ENCODE measurements around the gene SNRPD1.
"Not testable (repeated sequence)": the region's sequence is repeated elsewhere in the genome, so short reads cannot be mapped to it uniquely, and the experiment has no call there.

SNRPD1 gene

GRCh38 chr18:21638822-21639221 is 26.7 kb downstream of the SNRPD1 start:
- no peak for DNase-seq

- DNase-seq = not testable (repeated sequence)
These were observed 28.3 kb downstream of the SNRPD1 start for GRCh38 chr18:21640375-21640774.

DNA sequence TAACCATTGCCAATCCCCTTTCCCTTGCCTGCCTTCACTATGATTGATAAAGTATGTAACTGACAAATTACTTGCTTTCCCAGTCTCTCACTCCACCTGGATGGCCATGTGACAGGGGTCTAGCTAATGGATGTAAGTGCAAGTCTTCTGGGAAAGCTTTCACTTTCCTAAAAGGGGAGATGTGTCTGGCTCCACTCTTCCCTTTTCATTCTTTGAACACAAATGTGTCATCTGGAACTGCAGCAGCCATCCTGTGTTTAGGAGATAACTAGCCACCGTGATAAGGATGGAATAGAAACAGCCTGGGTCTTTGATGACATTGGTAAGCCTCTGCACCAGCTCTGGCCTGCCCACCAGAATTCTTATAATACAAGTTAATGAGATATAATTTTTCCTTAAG is 38.2 kb downstream of the SNRPD1 start:
- no peak for DNase-seq

DNA sequence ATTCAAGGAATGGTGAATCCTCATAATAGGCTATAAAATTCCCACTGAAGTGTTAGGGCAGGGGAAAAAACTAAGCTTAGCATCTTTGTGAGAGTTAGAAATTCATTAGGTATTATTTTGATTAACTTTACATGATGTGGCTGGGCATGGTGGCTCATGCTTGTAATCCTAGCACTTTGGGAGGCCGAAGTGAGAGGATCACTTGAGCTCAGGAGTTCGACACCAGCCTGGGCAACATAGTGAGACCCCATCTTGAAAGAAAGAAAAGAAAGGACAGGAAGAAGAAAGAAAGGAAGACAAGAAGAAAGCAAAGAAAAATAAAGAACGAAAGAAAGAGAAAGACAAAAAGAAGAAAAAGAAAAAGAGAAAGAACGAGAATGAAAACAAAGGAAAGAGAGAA is 40.0 kb downstream of the SNRPD1 start:
- DNase-seq = no peak

DNA sequence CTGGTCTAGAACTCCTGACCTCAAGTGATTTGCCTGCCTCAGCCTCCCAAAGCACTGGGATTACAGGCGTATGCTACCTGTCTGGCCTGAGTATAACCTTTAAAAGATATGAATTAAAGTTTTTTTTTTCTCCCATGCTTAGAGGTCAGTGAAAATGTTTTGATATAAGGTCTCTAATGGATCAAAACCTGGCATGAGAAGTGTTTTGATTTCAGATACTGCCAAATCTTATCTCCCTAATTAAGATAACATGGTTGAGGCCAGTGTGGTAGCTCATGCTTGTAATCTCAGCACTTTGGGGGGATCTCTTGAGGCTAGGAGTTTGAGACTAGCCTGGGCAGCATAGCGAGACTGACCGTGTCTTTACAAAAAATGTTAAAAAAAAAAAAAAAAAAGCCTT is 41.2 kb downstream of the SNRPD1 start:
- DNase-seq = no peak

DNA sequence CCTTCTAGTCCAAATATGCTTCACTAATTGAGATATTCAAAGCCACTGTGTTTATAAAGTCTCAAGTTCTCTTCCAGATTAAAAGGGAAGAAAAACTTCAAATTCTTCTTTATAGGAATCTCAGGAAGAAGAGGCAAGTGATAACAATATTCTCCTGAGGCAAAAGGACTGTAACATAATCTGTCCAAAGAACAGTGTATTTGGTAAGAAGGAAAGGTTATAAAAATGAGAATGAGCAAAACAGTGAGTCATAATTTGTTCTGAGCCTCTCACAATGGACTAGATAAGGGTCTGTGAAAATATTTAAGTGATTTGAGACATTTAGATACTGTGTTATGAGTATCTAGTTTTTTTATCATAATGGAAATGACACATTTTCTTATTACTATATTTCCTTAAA is 44.3 kb downstream of the SNRPD1 start:
- no peak for DNase-seq

GRCh38 chr18:21660078-21660477 is 48.0 kb downstream of the SNRPD1 start:
- no peak for DNase-seq

GRCh38 chr18:21662581-21662980 is 50.5 kb downstream of the SNRPD1 start:
- peak; percentile 68 for DNase-seq

DNA sequence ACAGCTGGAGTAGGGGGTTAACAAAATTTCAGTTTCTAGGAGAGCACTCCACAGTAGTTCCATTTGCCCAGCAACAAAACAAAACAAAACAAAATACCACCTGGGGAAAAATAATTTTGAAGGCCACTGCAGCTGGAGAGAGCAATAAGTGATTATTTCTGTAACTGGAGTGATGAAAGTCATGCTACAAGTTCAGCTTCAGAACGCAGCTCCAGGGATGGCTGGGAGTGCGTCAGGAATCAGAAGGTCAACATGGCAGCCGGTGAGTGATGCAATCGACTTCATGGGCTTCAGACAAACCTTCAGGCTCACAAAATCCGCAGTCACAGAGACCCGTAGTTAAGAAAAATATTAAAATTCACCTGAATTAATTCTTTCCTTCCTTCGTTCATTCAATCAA is 51.5 kb downstream of the SNRPD1 start:
- DNase-seq = no peak

GRCh38 chr18:21664069-21664468 is 52.0 kb downstream of the SNRPD1 start:
- DNase-seq = no peak

DNA sequence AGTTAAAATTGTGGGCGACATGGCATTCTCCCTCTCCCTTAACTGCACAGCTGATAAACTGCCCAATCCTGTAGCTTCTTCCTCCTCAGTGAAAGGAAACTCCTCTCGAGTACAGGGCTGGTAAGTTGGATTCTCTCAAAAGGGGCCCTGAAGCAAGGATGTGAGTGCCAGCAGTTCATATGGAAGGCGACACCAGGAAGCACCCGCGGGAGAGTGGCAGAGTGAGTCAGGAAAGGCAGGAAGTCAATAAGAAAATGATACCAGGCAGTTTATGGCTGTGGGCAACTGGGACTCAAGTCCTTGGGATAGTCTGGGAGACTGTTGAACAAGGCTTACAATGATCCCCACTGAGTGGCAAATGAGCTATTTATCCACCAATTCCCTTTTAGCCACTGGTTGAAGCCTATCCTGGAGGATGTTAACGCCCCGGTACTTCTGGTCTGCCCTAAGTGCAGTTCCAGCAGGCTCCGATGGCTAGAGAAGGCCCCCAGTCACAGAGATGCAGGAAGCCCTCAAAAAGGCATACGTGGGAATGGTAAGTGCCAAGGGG is 57.7 kb downstream of the SNRPD1 start:
- DNase-seq = no peak

DNA sequence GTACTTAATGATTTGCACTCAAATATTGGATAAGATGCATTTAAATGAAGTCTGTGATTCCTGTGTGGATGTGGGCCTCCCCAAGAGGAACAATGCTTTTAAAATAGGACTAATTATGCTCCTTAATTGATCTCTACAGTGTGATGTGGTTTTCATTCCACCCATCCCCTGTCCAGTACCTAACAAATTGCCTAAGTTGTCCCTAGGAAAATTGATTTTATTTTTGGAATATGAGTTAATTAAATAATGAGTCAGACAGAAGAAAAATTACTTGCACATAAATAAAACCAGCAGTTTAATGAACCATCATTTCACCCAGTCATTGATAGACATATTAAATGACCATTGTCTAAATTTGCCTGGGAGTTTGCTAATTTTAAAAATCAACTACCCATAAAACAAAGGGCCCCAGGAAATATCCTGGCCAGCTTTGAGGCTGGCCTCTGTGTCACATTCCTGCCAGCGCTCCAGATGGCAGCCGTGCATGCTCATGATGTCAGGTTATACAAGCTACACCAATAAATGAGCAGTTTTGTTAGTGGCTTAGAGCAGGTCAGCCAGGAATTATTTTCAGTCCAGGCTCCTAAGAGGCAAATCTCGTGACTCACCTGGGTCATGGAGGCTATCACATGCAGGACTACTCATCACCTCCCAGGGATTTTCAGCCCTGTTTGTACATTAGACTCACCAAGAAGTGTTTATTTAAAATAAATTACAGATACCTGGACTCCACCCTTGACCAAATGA is 60.6 kb downstream of the SNRPD1 start:
- peak; percentile 37 for DNase-seq

GRCh38 chr18:21675354-21675753 is 63.2 kb downstream of the SNRPD1 start:
- not testable (repeated sequence) for DNase-seq

DNA sequence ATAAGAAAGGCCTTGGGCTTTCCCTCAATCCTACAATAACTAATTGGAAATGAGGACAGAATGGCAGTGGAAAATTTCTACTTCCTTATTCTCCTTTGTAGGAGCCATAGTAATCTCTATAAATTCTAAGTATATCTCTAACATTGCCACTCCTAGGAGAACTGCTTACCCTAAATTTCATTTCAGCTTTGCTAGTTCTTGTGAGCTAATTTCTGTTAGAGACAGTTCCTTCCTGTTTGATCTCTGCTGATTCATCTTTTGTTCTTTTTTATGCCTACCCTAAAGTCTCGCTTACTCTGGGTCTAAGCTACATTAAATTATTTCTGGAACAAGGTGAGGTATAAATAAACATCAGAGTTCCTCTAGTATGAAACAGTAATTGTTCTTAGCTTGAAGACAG is 66.7 kb downstream of the SNRPD1 start:
- no peak for DNase-seq

- DNase-seq = no peak
These were observed 68.0 kb downstream of the SNRPD1 start for GRCh38 chr18:21680161-21680560.

- peak; percentile 69 for DNase-seq
These were observed 70.4 kb downstream of the SNRPD1 start for GRCh38 chr18:21682371-21683051.

Measured in eye (tissue), 1 donor.